Measurements from ENCODE around the gene CNOT3. TPM values are rescaled to one million over a fixed set of nuclear protein-coding genes. Genes with fewer than 3 reads are reported as not detected.

Gene CNOT3
- total RNA-seq, 1 experiment from 2014 or later = 41.1 TPM

DNA sequence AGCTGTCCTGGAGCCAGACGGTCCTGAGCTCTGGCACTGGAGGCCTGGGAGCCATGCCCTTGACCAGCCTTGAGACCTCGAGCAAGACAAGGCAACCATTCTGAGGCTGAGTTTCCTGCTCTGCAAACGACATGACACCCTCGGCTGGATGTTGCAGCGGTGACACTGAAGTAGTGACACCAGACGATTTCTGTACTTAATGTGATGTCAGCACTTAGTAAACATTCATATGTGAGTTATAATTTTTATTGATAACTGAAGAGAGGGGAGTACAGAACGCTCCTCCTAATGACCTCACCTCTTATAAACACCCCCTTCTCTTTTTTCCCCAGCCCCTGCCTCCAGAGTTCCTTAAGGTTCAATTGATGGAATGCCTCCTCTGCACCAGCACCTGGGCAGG lies 29.1 kb upstream of the CNOT3 start:
- Histone ChIP-seq H3K9me3 (ENCODE audit: low read length) (no peaks in the 10 kb centered on the region), H3K4me2 (ENCODE audit: low read length) (no peak overlapping the region), H3K9ac (ENCODE audit: low read length) (no peak overlapping the region), H4K20me1 (ENCODE audit: low read length) (no peaks in the 10 kb centered on the region), H3K4me3 (ENCODE audit: low read length) (no peak overlapping the region), H3K27ac (ENCODE audit: low read length) (no peak overlapping the region), H3K79me2 (ENCODE audit: low read length) (peaks cover 25% of the 10 kb centered on the region), H3K27me3 (ENCODE audit: low read length) (no peaks in the 10 kb centered on the region), H2AFZ (ENCODE audit: low read length) (no peak overlapping the region), H3F3A (ENCODE audit: low read length, unreplicated experiment) (no peaks in the 10 kb centered on the region), H3K36me3 (ENCODE audit: low read depth, low read length) (peaks cover 29% of the 10 kb centered on the region; the same call in 1 of the 2 replicates), H3K4me1 (ENCODE audit: insufficient read depth, low read length) (no peaks in the 10 kb centered on the region; the same call in 1 of the 2 replicates), H3K9me2 (replicated peaks; ENCODE audit: low read length) (no peaks in the 10 kb centered on the region)
- ATAC-seq (no peak), DNase-seq (no peak)
- POLR2A ChIA-PET (ENCODE audit: unreplicated experiment) = no interaction called here
- CTCF ChIA-PET = no interaction called here
- TF ChIP-seq, protein P1, sequence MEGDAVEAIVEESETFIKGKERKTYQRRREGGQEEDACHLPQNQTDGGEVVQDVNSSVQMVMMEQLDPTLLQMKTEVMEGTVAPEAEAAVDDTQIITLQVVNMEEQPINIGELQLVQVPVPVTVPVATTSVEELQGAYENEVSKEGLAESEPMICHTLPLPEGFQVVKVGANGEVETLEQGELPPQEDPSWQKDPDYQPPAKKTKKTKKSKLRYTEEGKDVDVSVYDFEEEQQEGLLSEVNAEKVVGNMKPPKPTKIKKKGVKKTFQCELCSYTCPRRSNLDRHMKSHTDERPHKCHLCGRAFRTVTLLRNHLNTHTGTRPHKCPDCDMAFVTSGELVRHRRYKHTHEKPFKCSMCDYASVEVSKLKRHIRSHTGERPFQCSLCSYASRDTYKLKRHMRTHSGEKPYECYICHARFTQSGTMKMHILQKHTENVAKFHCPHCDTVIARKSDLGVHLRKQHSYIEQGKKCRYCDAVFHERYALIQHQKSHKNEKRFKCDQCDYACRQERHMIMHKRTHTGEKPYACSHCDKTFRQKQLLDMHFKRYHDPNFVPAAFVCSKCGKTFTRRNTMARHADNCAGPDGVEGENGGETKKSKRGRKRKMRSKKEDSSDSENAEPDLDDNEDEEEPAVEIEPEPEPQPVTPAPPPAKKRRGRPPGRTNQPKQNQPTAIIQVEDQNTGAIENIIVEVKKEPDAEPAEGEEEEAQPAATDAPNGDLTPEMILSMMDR (conservative IDR thresholded peaks at IDR 0.05; ENCODE audit: low read depth, low read length) = no peak
- TF ChIP-seq EZH2 (IDR thresholded peaks at IDR 0.05; ENCODE audit: low read length, unreplicated experiment) (no peak), EZH2phosphoT487 (IDR thresholded peaks at IDR 0.05; ENCODE audit: borderline replicate concordance, low read length) (no peak)
- BruUV-seq (replicated peaks) = no TSS peak
- intact Hi-C loops (cut with micrococcal nuclease) = no loop called here

- CTCF ChIA-PET = no interaction called here
- POLR2A ChIA-PET (ENCODE audit: unreplicated experiment) = interaction anchor here (0.7 kb wide), 2 partner anchors 27 to 80 kb away, joined by 3 to 6 read pairs; partner anchors contain the start of gene MBOAT7
- ATAC-seq (no peak; the same call in 1 of the 2 replicates), DNase-seq (no peak)
- TF ChIP-seq, protein P1 (conservative IDR thresholded peaks at IDR 0.05; ENCODE audit: low read depth, low read length) = no peak
- TF ChIP-seq EZH2phosphoT487 (IDR thresholded peaks at IDR 0.05; ENCODE audit: borderline replicate concordance, low read length) = no peak
- TF ChIP-seq EZH2 (IDR thresholded peaks at IDR 0.05; ENCODE audit: low read length, unreplicated experiment) = no peak
- H3K79me2 ChIP-seq (ENCODE audit: low read length) = peaks cover 25% of the 10 kb centered on the region
- no peaks in the 10 kb centered on the region for H3K9me2 ChIP-seq (replicated peaks; ENCODE audit: low read length)
- H3K27me3 ChIP-seq (ENCODE audit: low read length) = no peaks in the 10 kb centered on the region
- no peaks in the 10 kb centered on the region for H3F3A ChIP-seq (ENCODE audit: low read length, unreplicated experiment)
- intact Hi-C loops (cut with micrococcal nuclease) = no loop called here
- no peaks in the 10 kb centered on the region for H3K9me3 ChIP-seq (ENCODE audit: low read length)
- H3K9ac ChIP-seq (ENCODE audit: low read length) = no peak overlapping the region
- peaks cover 29% of the 10 kb centered on the region; the same call in 1 of the 2 replicates for H3K36me3 ChIP-seq (ENCODE audit: low read depth, low read length)
- no peaks in the 10 kb centered on the region for H4K20me1 ChIP-seq (ENCODE audit: low read length)
- no peak overlapping the region for H2AFZ ChIP-seq (ENCODE audit: low read length)
- no TSS peak for BruUV-seq (replicated peaks)
- no peak overlapping the region for H3K4me2 ChIP-seq (ENCODE audit: low read length)
- no peak overlapping the region for H3K4me3 ChIP-seq (ENCODE audit: low read length)
- H3K4me1 ChIP-seq (ENCODE audit: insufficient read depth, low read length) = peaks cover 4% of the 10 kb centered on the region
- H3K27ac ChIP-seq (ENCODE audit: low read length) = no peak overlapping the region
These were observed 27.9 kb upstream of the CNOT3 start for GRCh38 chr19:54109651-54110050.

DNA sequence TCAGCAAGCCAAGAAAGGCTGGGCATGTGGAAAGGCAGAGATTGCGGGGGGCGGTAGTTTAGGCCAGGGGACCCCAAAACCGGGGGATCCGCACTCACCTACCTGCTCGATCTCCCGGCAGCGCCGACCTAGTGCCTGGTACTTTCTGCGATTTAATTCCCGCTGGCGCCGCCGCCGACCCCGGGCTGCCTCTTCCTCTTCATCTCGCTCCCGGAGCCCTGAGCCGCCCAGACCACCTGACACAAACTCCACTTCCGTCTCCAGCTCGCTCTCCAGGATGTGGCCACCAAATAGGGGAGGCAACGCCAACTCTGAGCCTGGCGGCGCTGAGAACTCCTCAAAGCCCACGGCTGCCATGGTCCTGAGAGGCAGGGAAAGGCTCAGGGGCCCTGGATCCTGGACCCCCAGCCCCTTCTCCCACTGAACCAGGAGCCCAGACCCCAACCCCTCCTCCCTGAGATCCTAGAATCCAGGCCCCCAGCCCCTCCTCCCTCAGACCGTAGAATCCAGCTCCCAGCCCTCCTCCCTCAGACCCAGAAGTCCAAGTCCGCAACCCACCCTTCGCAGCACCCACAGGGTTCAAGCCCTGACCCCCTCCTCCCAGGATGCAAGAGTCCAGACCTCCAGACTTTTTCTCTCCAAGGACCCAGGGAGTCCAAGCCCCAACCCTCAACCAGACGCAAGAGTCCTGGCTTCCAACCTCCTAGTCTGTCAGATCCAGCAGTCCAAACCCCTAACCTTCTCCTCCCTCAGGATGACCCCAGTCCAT lies 23.0 kb upstream of the CNOT3 start:
- Histone ChIP-seq H4K20me1 (ENCODE audit: low read length) (no peaks in the 10 kb centered on the region), H3K4me3 (ENCODE audit: low read length) (peak overlapping the region; percentile 74), H3K79me2 (ENCODE audit: low read length) (peaks cover 42% of the 10 kb centered on the region), H3K9ac (ENCODE audit: low read length) (peak overlapping the region; percentile 78), H2AFZ (ENCODE audit: low read length) (peak overlapping the region; percentile 67), H3K9me3 (ENCODE audit: low read length) (no peaks in the 10 kb centered on the region), H3K27ac (ENCODE audit: low read length) (no peak overlapping the region), H3K27me3 (ENCODE audit: low read length) (no peaks in the 10 kb centered on the region), H3K4me2 (ENCODE audit: low read length) (peak overlapping the region; percentile 95), H3K4me1 (ENCODE audit: insufficient read depth, low read length) (peaks cover 10% of the 10 kb centered on the region), H3F3A (ENCODE audit: low read length, unreplicated experiment) (no peaks in the 10 kb centered on the region), H3K9me2 (replicated peaks; ENCODE audit: low read length) (no peaks in the 10 kb centered on the region), H3K36me3 (ENCODE audit: low read depth, low read length) (peaks cover 12% of the 10 kb centered on the region; the same call in 1 of the 2 replicates)
- DNase-seq = peak; percentile 64
- ChIA-PET CTCF (interaction anchor here (0.6 kb wide), 1 partner anchor 84 kb away, joined by 3 read pairs; no protein-coding TSS in a partner anchor), POLR2A (ENCODE audit: unreplicated experiment) (interaction anchor here (0.5 to 2.1 kb wide), 3 partner anchors 22 to 247 kb away, joined by 3 to 25 read pairs (median 8); partner anchors contain the start of genes CNOT3, MBOAT7 and MYADM)
- intact Hi-C loops (cut with micrococcal nuclease) = loop anchor here (1.0 kb wide), 2 partner anchors 12 to 23 kb away; partner anchors contain the start of genes CNOT3 and NDUFA3
- ATAC-seq = peak; percentile 63
- BruUV-seq (replicated peaks) = no TSS peak
- TF ChIP-seq EZH2 (IDR thresholded peaks at IDR 0.05; ENCODE audit: low read length, unreplicated experiment) (no peak), EZH2phosphoT487 (IDR thresholded peaks at IDR 0.05; ENCODE audit: borderline replicate concordance, low read length) (no peak)
- TF ChIP-seq, protein P1 (conservative IDR thresholded peaks at IDR 0.05; ENCODE audit: low read depth, low read length) = no peak
